Smooth muscle cell (in vitro differentiated cells): ENCODE measurements around the gene FBXO24. TPM values are rescaled to one million over a fixed set of nuclear protein-coding genes. Genes with fewer than 3 reads are reported as not detected.

Source experiments
- DNase-seq: peaks from one replicate; lab custom pipeline; 2025; ENCODE audit not compliant: unreplicated experiment; lab: John Stamatoyannopoulos, UW
- H2AFZ ChIP-seq: fragments of 200-600 bp; sonication (generic); 2 replicates; pipeline ENCODE4 v1.6.0; 2016; ENCODE audit warnings: antibody characterized with exemption, low read depth, mild to moderate bottlenecking
- H3F3A ChIP-seq: fragments of 200-600 bp; sonication (generic); 2 replicates; pipeline ENCODE4 v1.6.0; 2017; ENCODE audit warnings: antibody characterized with exemption, low read depth
- H3K27ac ChIP-seq: fragments of 200-600 bp; sonication (generic); 2 replicates; pipeline ENCODE4 v1.5.1; 2016; ENCODE audit warnings: low read depth, mild to moderate bottlenecking
- H3K27me3 ChIP-seq: fragments of 200-600 bp; sonication (generic); 2 replicates; pipeline ENCODE4 v1.6.1; 2016; ENCODE audit warnings: low read depth, mild to moderate bottlenecking
- H3K36me3 ChIP-seq: fragments of 200-600 bp; sonication (generic); 2 replicates; pipeline ENCODE4 v1.5.1; 2016; ENCODE audit warnings: low read depth
- H3K4me1 ChIP-seq: fragments of 200-600 bp; sonication (generic); 2 replicates; pipeline ENCODE4 v1.5.1; 2016; ENCODE audit warnings: low read depth
- H3K4me2 ChIP-seq: fragments of 200-600 bp; sonication (generic); 2 replicates; pipeline ENCODE4 v1.6.0; 2016; ENCODE audit warnings: mild to moderate bottlenecking
- H3K4me3 ChIP-seq: fragments of 200-600 bp; sonication (generic); 2 replicates; pipeline ENCODE4 v1.5.1; 2016; ENCODE audit warnings: mild to moderate bottlenecking
- H3K79me2 ChIP-seq: fragments of 200-600 bp; sonication (generic); 2 replicates; pipeline ENCODE4 v1.6.0; 2016; ENCODE audit warnings: low read depth, mild to moderate bottlenecking
- H3K9ac ChIP-seq: fragments of 200-600 bp; sonication (generic); 2 replicates; pipeline ENCODE4 v1.6.0; 2016; ENCODE audit warnings: low read depth
- H3K9me3 ChIP-seq: fragments of 200-600 bp; sonication (generic); replicated peaks from 2 replicates; pipeline ENCODE4 v1.5.1; 2016; ENCODE audit warnings: low read depth
- H4K20me1 ChIP-seq: fragments of 200-600 bp; sonication (generic); 2 replicates; pipeline ENCODE4 v1.6.0; 2016; ENCODE audit warnings: low read depth
- WGBS: methylation state at CpG from one replicate; pipeline ENCODE4 v1.1.7; 2016; ENCODE audit warnings: low lambda C conversion rate; 5-methylcytosine and 5-hydroxymethylcytosine counted together
- polyA plus RNA-seq: library from polyadenylated mRNA; unstranded; fragments of >200 nt; fragmentation: Nextera tagmentation; extraction: Ambion mirVana; gene quantifications from 2 replicates; pipeline ENCODE4 v1.2.1, GENCODE V29; 2016
- total RNA-seq: library from RNA; depleted of rRNA; stranded (reverse); fragments of >200 nt; gene quantifications from 2 replicates; pipeline ENCODE4 v1.2.3, GENCODE V29; 2014
- TF ChIP-seq, protein P1 (sequence below): fragments of 200-600 bp; sonication (generic); IDR thresholded peaks from 2 replicates; pipeline ENCODE4 v1.5.1; 2017; ENCODE audit warnings: borderline replicate concordance, mild to moderate bottlenecking, antibody characterized with exemption; ENCODE audit not compliant: insufficient read depth, poor library complexity, severe bottlenecking

The FBXO24 gene
- total and polyA plus RNA-seq, 2 experiments from 2014 or later: 0.22 to 0.61 TPM

DNA sequence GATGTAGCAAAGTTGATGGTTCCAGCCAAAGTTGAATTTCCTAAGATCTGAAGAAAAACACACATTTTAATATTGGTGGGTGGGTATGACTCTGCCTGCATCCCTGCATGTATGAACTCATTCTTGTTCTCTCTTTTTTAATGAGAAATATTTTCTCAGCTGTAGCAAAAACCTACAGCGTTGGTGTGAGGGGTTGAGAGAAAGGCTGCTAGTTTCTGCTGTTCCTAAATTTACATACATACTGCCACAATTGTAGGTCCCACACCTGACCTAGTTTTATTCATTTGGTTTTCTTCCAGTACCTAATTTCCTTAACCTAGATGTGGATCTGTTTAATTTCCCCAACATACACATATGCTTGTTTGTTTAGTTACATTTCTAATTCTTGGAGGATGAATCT is 42.5 kb upstream of the FBXO24 start:
- no peak overlapping the region for H3K27ac ChIP-seq
- no peak overlapping the region for H3K4me3 ChIP-seq
- H3K36me3 ChIP-seq: no peaks in the 10 kb centered on the region
- no peaks in the 10 kb centered on the region for H3K9me3 ChIP-seq
- H3K79me2 ChIP-seq: no peaks in the 10 kb centered on the region
- no peak overlapping the region for H2AFZ ChIP-seq
- no peak for DNase-seq
- H3F3A ChIP-seq: peaks cover 12% of the 10 kb centered on the region
- 63% methylated on average over 1 of the region's 1 CpG for WGBS
- H3K27me3 ChIP-seq: no peaks in the 10 kb centered on the region
- H3K4me1 ChIP-seq: peaks cover 21% of the 10 kb centered on the region
- H3K9ac ChIP-seq: no peak overlapping the region
- TF ChIP-seq, protein P1, sequence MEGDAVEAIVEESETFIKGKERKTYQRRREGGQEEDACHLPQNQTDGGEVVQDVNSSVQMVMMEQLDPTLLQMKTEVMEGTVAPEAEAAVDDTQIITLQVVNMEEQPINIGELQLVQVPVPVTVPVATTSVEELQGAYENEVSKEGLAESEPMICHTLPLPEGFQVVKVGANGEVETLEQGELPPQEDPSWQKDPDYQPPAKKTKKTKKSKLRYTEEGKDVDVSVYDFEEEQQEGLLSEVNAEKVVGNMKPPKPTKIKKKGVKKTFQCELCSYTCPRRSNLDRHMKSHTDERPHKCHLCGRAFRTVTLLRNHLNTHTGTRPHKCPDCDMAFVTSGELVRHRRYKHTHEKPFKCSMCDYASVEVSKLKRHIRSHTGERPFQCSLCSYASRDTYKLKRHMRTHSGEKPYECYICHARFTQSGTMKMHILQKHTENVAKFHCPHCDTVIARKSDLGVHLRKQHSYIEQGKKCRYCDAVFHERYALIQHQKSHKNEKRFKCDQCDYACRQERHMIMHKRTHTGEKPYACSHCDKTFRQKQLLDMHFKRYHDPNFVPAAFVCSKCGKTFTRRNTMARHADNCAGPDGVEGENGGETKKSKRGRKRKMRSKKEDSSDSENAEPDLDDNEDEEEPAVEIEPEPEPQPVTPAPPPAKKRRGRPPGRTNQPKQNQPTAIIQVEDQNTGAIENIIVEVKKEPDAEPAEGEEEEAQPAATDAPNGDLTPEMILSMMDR: no peak
- no peaks in the 10 kb centered on the region for H4K20me1 ChIP-seq
- H3K4me2 ChIP-seq: no peak overlapping the region

DNA sequence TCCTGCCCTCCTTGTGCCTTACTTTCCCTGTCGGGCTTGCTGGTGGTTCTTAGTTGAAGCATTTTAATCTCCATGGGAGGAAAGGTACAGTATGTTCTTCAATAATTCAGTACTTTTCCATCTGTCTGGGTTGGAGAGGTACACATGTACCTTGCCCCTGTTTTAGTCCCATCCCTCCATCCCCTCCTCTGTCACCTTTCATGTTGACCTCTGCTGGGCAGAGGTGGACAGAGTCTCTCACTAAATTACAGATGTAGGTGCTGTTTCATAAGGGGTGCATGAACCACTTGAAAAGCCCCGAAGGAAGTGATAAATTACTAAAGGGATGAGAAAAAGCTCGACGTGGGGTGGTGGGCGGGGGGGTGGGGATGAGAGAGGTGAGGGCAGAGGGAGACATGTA is 41.7 kb upstream of the FBXO24 start:
- no peak overlapping the region for H2AFZ ChIP-seq
- WGBS: 49% methylated on average over 5 of the region's 5 CpGs
- no peak overlapping the region for H3K4me2 ChIP-seq
- no peak for DNase-seq
- H3K4me3 ChIP-seq: no peak overlapping the region
- H3K4me1 ChIP-seq: peaks cover 21% of the 10 kb centered on the region
- H3K27ac ChIP-seq: no peak overlapping the region
- H3K36me3 ChIP-seq: no peaks in the 10 kb centered on the region
- peaks cover 12% of the 10 kb centered on the region for H3F3A ChIP-seq
- H3K9ac ChIP-seq: no peak overlapping the region
- H4K20me1 ChIP-seq: no peaks in the 10 kb centered on the region
- TF ChIP-seq, protein P1: no peak
- no peaks in the 10 kb centered on the region for H3K9me3 ChIP-seq
- no peaks in the 10 kb centered on the region for H3K27me3 ChIP-seq
- no peaks in the 10 kb centered on the region for H3K79me2 ChIP-seq

DNA sequence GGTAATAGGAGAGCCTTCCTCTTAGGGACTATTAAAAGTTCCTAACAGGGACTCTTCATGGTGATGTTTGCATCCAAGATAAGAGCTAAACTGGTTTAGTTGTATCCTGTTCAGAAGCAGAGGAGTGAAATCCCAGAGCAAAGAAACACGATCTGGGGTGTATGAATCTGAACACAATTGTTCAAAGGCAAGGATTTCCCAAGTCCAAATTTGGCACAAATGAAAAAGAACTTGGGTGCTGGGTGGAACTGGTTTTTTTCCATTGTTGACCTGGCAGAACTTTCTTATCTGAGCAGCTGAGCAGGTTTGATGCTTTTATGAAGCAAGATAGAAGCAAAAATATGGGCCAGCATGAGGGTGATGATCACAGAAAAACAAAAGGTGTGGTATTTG is 41.2 kb upstream of the FBXO24 start:
- Histone ChIP-seq H3K27ac (peak overlapping the region; percentile 86), H3F3A (peaks cover 12% of the 10 kb centered on the region), H3K79me2 (no peaks in the 10 kb centered on the region), H3K4me1 (peaks cover 21% of the 10 kb centered on the region), H3K4me3 (no peak overlapping the region), H4K20me1 (no peaks in the 10 kb centered on the region), H2AFZ (no peak overlapping the region), H3K4me2 (peak overlapping the region; percentile 58), H3K9ac (no peak overlapping the region), H3K9me3 (no peaks in the 10 kb centered on the region), H3K27me3 (no peaks in the 10 kb centered on the region), H3K36me3 (no peaks in the 10 kb centered on the region)
- DNase-seq: no peak
- TF ChIP-seq, protein P1: no peak
- WGBS: 17% methylated on average over 1 of the region's 1 CpG

DNA sequence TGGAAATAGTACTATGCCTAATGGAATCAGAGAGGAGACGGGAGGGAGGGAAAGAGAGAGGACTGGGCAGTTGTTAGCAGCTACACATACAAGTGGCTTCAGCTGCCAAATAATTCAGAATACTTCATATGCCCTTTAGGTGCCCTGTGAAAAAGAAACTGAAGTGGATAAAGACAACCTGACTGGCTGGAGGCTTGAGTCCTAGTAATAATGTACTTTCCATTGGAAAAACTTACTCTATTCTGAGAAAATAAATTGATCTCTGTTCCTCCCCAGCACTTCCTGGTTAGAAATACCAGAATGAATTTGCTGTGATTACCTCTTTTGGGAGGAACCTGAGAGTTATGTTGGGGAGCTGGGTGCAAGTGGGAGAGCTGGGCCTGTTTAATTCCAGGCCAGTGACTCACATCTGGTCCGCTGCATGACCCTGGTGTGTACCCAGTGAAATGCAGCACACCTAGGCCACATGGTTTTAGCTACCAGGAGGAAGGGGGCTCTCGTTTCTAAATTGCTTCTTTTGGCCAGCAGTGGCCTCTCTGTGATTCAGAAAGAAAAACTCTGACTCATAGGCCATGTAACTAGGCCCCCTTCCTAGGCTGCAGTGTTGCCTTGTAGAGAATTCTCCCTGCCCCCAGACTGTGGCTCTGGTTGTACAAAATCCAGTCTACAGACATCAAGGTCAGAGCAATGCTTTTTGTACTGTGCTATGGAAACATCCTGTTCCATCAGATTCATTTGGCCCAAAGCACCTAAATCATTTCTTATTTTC is 40.6 kb upstream of the FBXO24 start:
- peak overlapping the region; percentile 86 for H3K27ac ChIP-seq
- no peak overlapping the region for H3K4me3 ChIP-seq
- peak overlapping the region; percentile 58 for H3K4me2 ChIP-seq
- H3K36me3 ChIP-seq: no peaks in the 10 kb centered on the region
- peaks cover 21% of the 10 kb centered on the region for H3K4me1 ChIP-seq
- H3K9me3 ChIP-seq: no peaks in the 10 kb centered on the region
- no peaks in the 10 kb centered on the region for H3K27me3 ChIP-seq
- H3K79me2 ChIP-seq: no peaks in the 10 kb centered on the region
- peaks cover 12% of the 10 kb centered on the region for H3F3A ChIP-seq
- TF ChIP-seq, protein P1: no peak
- peak overlapping the region; percentile 52 for H2AFZ ChIP-seq
- H4K20me1 ChIP-seq: no peaks in the 10 kb centered on the region
- DNase-seq: peak; percentile 6
- H3K9ac ChIP-seq: no peak overlapping the region
- 25% methylated on average over 3 of the region's 3 CpGs for WGBS
